NCI-H1105 treated with DMSO at 0.1 percent for 48 hours (cell line): Measurements from ENCODE around the gene WNK1.

Source experiments
- DNase-seq: peaks from one replicate; lab custom pipeline; 2025; lab: John Stamatoyannopoulos, UW

Gene WNK1

GRCh38 chr12:863285-863684 is 110.9 kb downstream of the WNK1 start:
- no peak for DNase-seq

DNA sequence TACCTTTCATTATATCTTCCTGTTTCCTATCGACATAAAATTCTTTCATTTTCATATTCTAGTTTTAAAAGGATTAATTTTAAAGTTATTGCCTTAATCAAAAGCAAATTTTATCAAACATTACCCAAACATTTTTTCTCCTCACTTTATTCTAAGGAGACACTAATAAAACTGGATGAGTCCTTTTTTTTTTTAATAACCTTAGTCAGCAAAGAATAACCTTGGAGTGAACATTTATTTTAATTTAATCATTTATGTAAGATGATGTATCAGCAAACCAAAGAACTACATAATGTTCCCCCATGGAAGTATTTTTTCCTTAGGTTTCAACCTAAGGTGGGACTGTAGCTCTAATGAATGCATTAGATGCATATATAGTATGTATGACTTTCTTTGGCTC is 113.2 kb downstream of the WNK1 start:
- DNase-seq, result no peak

DNA sequence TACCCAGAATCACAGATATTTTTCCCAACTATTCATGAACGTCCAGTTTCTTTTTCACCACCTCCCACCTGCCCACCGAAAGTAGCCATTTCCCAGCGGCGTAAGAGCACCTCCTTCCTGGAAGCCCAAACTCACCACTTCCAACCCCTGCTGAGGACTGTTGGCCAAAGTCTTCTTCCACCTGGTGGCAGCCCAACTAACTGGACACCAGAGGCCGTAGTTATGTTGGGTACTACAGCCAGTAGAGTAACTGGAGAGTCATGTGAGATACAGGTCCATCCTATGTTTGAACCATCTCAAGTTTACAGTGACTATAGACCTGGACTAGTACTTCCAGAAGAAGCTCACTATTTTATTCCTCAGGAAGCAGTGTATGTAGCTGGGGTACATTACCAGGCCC is 115.5 kb downstream of the WNK1 start:
- DNase-seq, result no peak

DNA sequence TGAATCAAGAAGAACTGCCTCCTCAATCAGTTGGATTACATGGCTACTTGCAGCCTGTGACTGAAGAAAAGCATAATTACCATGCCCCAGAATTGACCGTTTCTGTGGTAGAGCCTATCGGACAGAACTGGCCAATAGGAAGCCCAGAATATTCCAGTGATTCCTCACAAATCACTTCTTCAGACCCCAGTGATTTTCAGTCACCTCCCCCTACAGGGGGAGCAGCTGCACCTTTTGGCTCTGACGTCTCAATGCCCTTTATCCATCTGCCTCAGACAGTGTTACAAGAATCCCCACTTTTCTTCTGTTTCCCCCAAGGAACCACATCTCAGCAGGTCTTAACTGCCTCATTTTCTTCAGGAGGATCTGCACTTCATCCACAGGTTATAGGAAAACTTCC is 116.3 kb downstream of the WNK1 start:
- DNase-seq, result no peak

DNA sequence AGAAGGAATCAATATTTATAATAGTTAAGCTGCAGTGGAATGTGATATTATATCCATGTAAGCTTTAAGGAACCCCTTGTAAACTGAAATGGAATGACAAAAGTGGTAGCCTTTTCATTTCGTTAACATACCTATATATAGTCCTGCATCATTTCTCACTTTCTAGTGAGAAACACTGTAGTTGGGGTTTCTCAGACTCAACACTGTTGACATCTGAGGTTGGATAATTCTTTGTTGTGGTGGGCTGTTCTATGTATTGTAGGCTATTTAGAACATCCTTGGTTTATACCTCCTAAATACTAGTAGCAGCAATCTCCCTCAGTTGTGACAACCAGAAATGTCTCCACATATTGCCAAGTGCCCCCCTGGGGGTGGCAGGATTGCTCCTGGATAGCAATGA is 118.0 kb downstream of the WNK1 start:
- DNase-seq, result no peak

GRCh38 chr12:873954-874353 is 121.6 kb downstream of the WNK1 start:
- no peak for DNase-seq

DNA sequence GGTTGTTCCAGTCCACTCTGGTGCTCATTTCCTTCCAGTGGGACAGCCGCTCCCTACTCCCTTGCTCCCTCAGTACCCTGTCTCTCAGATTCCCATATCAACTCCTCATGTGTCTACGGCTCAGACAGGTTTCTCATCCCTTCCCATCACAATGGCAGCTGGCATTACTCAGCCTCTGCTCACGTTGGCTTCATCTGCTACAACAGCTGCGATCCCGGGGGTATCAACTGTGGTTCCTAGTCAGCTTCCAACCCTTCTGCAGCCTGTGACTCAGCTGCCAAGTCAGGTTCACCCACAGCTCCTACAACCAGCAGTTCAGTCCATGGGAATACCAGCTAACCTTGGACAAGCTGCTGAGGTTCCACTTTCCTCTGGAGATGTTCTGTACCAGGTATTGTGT is 127.3 kb downstream of the WNK1 start:
- no peak for DNase-seq

- no peak for DNase-seq
These were observed 128.3 kb downstream of the WNK1 start for GRCh38 chr12:880656-881055.

DNA sequence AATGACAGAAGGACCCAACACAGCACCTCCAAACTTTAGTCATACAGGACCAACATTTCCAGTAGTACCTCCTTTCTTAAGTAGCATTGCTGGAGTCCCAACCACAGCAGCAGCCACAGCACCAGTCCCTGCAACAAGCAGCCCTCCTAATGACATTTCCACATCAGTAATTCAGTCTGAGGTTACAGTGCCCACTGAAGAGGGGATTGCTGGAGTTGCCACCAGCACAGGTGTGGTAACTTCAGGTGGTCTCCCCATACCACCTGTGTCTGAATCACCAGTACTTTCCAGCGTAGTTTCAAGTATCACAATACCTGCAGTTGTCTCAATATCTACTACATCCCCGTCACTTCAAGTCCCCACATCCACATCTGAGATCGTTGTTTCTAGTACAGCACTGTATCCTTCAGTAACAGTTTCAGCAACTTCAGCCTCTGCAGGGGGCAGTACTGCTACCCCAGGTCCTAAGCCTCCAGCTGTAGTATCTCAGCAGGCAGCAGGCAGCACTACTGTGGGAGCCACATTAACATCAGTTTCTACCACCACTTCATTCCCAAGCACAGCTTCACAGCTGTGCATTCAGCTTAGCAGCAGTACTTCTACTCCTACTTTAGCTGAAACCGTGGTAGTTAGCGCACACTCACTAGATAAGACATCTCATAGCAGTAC is 132.5 kb downstream of the WNK1 start:
- DNase-seq, result no peak

- no peak for DNase-seq
These were observed 133.3 kb downstream of the WNK1 start for GRCh38 chr12:885701-886100.

DNA sequence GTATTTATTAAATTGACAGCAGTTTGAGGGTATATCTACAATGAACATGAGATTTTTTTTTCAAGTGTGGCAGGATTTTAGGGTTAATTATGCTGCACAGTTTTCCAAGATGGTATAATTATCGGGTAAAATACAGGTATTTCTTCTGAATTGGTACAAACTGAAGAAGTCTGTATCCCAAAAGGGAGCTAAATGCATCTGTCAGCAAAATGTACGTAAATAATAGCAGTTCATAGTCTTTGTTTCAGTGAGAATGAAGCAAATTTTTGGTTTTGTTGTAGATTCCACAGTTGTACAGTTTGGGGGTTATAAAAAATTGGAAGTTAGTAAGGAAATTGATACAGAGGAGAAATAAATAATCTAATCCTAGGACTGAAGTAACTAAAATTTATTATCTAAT is 133.8 kb downstream of the WNK1 start:
- no peak for DNase-seq

GRCh38 chr12:894226-894625 is 141.8 kb downstream of the WNK1 start:
- DNase-seq, result no peak

- DNase-seq, result no peak
These were observed 143.7 kb downstream of the WNK1 start for GRCh38 chr12:896031-896430.

DNA sequence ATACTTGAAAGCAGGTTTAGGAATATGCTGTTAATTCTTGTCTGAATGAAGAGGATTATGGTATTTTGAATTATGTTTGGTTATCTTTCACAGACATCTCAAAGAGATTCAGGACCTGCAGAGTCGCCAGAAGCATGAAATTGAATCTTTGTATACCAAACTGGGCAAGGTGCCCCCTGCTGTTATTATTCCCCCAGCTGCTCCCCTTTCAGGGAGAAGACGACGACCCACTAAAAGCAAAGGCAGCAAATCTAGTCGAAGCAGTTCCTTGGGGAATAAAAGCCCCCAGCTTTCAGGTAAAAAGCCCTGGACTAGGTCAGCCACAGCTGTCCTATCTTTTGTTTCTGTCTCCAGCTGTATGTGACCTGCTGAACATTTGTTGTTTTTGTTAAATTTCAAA is 145.0 kb downstream of the WNK1 start:
- DNase-seq, result no peak

DNA sequence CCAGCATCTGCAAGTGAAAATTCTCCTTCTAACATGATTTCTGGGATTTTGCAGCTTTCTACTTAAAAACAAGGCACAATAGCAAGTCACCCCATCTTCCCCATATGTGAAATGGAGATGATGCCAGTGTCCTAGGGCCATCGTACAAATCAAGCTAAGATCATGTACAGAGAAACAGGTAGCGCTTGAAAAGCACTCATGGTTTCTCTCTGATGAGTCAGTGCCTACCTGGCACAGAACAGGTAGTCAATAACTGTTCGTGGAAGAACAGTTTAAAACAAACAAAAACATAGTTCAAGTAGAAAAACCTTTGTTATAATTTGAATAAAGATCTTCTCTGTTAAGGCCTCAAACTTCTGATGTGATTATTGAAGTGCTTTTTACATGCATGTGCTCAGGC is 150.2 kb downstream of the WNK1 start:
- DNase-seq, result no peak

DNA sequence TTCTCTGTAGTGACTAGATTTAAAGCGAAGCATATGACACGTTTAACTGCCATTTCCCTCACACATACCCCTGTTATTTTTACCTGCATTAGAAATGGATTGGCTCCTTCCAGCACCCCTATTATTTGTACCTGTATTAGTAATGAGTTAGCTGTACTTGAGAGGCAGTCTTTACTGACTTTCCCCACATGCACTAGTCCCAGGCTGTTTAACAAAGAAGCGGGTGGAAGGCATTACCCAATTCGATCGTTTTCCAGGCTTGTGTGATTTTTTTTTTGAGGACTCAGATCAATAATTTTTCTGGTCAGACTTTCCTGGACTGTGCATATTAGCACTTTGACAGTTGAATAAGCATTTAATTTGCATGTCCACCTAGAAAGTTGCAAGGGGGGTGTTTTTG is 150.7 kb downstream of the WNK1 start:
- no peak for DNase-seq

GRCh38 chr12:904010-904414 is 151.6 kb downstream of the WNK1 start:
- DNase-seq, result no peak

DNA sequence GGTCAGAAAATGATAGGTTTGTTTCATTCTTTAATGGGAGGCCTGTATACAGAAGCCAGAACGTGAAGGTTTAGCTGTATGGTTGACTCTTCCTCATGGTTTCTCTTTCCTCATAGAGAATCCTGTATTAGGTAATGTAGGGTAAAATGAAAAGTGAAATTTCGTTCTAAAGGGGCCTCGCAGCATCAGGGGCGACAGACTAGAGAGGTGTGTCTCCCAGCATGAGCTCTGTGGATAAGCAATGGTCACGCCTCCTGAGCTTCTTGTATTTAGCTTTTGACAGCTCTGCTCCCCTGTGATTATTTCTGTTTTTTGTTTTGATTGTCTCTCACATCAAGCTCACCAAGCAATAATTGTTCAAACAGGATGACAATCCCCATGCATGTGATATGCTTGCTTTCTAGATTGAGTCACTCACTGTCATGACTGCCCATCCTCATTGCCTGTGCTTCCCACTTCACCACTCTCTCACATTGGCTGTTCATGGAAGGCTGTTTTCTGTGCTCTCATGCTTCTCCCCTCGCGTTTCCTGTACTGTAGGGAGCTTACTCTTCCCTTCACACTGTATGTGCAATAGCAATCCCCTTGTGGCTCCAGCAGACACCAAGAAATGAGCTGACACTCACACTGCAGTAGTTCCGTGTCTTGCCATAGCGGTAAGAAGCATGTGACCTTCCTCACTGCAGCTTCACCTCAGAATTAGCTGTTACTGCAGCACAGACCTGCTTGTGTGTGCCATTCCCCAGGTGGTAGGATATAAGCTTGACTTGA is 153.1 kb downstream of the WNK1 start:
- no peak for DNase-seq

GRCh38 chr12:906062-906585 is 153.7 kb downstream of the WNK1 start:
- no peak for DNase-seq

GRCh38 chr12:907413-908185 is 155.2 kb downstream of the WNK1 start:
- no peak for DNase-seq

GRCh38 chr12:909861-910260 is 157.5 kb downstream of the WNK1 start:
- DNase-seq, result no peak

DNA sequence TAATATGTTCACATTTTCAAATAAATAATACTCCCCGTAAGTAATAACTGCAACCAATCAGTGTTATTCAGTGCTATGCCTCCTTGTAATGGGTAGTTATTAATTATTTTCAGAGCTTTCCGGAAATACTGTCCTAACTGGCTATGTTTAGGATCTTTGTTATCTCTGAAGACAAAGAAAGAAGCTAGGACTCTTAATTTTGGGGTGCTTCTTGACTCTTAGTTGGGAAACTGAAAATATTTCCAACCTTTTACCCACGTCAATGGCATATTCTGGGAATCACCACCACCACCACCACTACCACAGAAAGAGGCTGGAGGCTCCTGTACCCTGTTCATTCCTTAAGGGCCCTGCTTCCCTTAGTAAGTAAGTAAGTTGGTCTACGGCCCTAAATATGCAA is 158.0 kb downstream of the WNK1 start:
- no peak for DNase-seq
